Stimulated activated CD8-positive, alpha-beta memory T cell treated with anti-CD3 and anti-CD28 coated beads, Interleukin-4, amount 100 ng/mL, for 24 hours (primary cell): ENCODE results near the gene LOXL3.

Experiments used
- DNase-seq: peaks from one replicate; pipeline ENCODE4 v3.0.0-alpha.2; 2020; ENCODE audit warnings: low read depth

The LOXL3 gene

GRCh38 chr2:74526649-74527230 is 27.0 kb downstream of the LOXL3 start:
- no peak for DNase-seq

GRCh38 chr2:74525717-74526648 is 27.8 kb downstream of the LOXL3 start, which contains the start of gene DQX1:
Gene DQX1 (minus strand): TSS chr2:74526231. CDS start chr2:74525729, 502 bp downstream.
- no peak for DNase-seq

GRCh38 chr2:74524955-74525716 is 28.6 kb downstream of the LOXL3 start:
- no peak for DNase-seq

GRCh38 chr2:74524005-74524404 is 29.7 kb downstream of the LOXL3 start:
- DNase-seq, result no peak

- DNase-seq, result no peak
Observed at GRCh38 chr2:74522516-74522915, 31.2 kb downstream of the LOXL3 start.

- DNase-seq, result no peak
Observed at GRCh38 chr2:74516650-74517049, 37.1 kb downstream of the LOXL3 start.

- peak; percentile 64 for DNase-seq
Observed at GRCh38 chr2:74515981-74516633, 37.6 kb downstream of the LOXL3 start.

GRCh38 chr2:74515271-74515980 is 38.3 kb downstream of the LOXL3 start:
- DNase-seq, result no peak

- DNase-seq, result no peak
Observed at GRCh38 chr2:74514368-74515270, 39.1 kb downstream of the LOXL3 start, which contains the start of gene TLX2. Gene TLX2 (plus strand): TSS chr2:74514450. CDS start chr2:74514807, 357 bp downstream.

GRCh38 chr2:74513605-74514367 is 40.0 kb downstream of the LOXL3 start:
- DNase-seq, result no peak

GRCh38 chr2:74512744-74513604 is 40.8 kb downstream of the LOXL3 start:
- DNase-seq, result no peak

- no peak for DNase-seq
Observed at GRCh38 chr2:74511104-74511989, 42.4 kb downstream of the LOXL3 start.

- no peak for DNase-seq
Observed at GRCh38 chr2:74510272-74510671, 43.5 kb downstream of the LOXL3 start.

- no peak for DNase-seq
Observed at GRCh38 chr2:74507926-74508520, 45.7 kb downstream of the LOXL3 start.

GRCh38 chr2:74507145-74507925 is 46.4 kb downstream of the LOXL3 start, which contains the start of gene PCGF1:
Gene PCGF1 (minus strand): TSS chr2:74507695. CDS start chr2:74507668, 27 bp downstream.
- DNase-seq, result peak; percentile 99
